ENCODE measurements around the gene SNCG.

DNA sequence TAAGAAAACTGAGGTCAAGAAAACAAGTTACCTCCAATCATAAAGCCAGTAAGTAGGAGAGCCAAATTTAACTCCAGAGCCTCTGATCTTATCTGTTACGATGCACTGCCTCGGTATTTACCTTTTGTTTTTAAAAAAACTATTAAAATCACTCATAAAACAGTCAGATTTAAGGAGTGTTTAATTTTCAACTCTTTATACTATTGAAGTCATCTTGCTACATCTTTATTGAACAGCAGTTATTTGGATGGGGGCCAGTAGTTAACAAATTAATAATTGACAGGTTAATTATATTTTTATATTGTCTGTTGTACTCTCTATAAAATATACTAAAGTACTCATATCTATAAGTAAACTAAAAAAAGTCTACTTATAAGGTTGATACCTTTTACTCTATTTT lies 34.5 kb downstream of the SNCG start:
- TF ChIP-seq CTCF (conservative IDR thresholded peaks at IDR 0.05; ENCODE audit: low read depth in 2 of 2) (no peak), EZH2phosphoT487 (IDR thresholded peaks at IDR 0.05; ENCODE audit: unreplicated experiment) (no peak), CREB1 (CRISPR knock-in tag; IDR thresholded peaks at IDR 0.05; ENCODE audit: low read depth) (no peak), POLR2AphosphoS5 (IDR thresholded peaks at IDR 0.05; ENCODE audit: low read depth) (no peak), EZH2 (IDR thresholded peaks at IDR 0.05; ENCODE audit: low read depth, unreplicated experiment) (no peak)
- TF ChIP-seq, protein P1, sequence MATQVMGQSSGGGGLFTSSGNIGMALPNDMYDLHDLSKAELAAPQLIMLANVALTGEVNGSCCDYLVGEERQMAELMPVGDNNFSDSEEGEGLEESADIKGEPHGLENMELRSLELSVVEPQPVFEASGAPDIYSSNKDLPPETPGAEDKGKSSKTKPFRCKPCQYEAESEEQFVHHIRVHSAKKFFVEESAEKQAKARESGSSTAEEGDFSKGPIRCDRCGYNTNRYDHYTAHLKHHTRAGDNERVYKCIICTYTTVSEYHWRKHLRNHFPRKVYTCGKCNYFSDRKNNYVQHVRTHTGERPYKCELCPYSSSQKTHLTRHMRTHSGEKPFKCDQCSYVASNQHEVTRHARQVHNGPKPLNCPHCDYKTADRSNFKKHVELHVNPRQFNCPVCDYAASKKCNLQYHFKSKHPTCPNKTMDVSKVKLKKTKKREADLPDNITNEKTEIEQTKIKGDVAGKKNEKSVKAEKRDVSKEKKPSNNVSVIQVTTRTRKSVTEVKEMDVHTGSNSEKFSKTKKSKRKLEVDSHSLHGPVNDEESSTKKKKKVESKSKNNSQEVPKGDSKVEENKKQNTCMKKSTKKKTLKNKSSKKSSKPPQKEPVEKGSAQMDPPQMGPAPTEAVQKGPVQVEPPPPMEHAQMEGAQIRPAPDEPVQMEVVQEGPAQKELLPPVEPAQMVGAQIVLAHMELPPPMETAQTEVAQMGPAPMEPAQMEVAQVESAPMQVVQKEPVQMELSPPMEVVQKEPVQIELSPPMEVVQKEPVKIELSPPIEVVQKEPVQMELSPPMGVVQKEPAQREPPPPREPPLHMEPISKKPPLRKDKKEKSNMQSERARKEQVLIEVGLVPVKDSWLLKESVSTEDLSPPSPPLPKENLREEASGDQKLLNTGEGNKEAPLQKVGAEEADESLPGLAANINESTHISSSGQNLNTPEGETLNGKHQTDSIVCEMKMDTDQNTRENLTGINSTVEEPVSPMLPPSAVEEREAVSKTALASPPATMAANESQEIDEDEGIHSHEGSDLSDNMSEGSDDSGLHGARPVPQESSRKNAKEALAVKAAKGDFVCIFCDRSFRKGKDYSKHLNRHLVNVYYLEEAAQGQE (IDR thresholded peaks at IDR 0.05; ENCODE audit: unreplicated experiment): no peak
